ENCODE data around the gene AKAP6.

AKAP6 gene

DNA sequence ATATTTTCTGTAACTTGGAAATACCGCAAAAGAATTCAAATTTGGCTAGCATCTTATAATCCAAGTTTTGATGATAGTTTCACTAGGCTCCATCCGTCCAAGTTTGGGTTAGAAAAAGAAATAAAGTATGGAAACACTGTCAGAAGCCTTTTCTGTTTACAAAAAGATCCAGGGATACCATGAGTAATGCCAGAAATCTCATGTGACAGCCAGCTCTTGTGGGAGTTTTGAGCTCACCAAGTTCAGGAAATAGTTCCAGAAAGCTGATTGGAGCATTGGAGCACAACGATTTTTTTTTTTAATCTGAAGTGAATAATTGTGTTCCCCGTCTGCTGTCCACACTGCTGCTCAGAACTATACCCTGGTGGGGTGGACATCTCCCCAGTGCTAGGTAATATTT is 379.9 kb downstream of the AKAP6 start:
- no peak for DNase-seq (ENCODE audit: low read depth)

DNA sequence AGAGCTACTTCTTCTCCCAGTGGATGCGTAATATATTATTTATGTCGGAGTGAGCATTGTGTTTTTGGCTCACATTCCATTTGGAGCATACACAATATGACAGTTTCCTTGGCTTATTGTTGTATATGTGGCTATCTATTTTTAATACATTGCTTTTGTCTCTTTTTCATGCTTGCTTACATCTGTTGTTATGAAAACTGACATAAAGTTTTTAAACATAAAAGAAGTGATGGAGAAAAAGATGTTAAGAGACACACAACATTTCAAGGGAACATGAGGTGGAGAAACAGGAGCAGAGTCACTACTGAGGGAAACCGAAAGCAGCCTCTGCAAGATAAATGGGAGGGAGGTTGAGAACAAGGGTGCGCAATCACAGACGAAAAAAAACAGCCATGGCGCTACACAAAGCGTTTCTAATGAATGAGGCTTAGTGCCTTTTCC is 381.2 kb downstream of the AKAP6 start:
- DNase-seq (ENCODE audit: low read depth) = no peak

- no peak for DNase-seq (ENCODE audit: low read depth)
These were observed 381.9 kb downstream of the AKAP6 start for GRCh38 chr14:32710731-32711680.

DNA sequence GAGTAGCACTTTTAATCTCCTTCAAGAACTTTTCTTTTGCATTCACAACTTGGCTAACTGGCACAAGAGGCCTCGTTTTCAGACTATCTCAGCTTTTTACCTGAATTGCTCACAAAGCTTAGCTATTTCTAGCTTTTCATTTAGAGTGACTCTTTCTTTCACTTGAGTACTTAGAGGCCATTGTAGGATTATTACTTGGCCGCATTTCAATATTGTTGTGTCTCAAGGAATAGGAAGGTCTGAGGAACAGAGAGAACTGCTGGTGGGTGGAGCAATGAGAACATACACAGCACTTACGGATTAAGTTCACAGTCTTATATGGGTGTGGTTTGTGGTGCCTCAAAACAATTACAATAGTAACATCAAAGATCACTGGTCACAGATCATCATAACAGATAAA is 384.8 kb downstream of the AKAP6 start:
- no peak for DNase-seq (ENCODE audit: low read depth)

DNA sequence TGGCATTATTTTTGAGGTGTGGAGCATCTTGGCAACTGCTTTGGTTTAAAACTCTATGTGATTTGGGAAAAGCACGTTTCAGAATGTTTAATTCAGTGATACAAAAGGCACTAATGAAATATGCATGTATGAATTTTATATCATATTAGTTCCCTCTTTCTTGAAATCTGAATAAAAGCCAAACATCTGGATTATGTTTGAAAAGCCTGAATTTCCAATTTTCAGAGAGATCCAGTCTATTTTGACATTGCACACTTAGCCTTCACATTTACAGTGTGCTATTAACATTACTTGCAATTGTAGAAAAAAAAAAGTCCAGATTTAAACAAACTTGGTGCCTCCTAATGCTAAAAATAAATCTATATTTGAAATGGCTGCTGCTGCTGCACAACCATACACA is 390.5 kb downstream of the AKAP6 start:
- no peak for DNase-seq (ENCODE audit: low read depth)

DNA sequence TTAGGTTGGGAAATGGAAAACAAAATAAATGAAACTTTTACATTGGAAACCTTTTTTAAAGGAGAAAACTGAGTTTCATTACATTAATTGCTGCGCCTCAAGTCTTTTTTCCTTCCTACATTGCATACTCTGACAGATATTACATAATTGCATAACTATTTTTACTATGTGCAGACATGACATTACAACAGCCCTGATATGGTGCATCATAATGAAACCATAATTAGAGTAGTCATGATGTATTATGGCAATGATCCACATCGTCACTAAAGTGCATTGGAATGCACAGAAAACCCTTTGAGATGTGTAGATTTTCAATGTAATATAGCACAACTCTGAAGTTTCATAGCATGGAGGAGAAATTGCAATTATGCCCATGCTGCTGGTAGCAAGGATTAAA is 391.8 kb downstream of the AKAP6 start:
- DNase-seq (ENCODE audit: low read depth) = no peak

GRCh38 chr14:32722631-32723183 is 393.6 kb downstream of the AKAP6 start:
- DNase-seq (ENCODE audit: low read depth) = no peak

- no peak for DNase-seq (ENCODE audit: low read depth)
These were observed 395.9 kb downstream of the AKAP6 start for GRCh38 chr14:32724867-32725471.

DNA sequence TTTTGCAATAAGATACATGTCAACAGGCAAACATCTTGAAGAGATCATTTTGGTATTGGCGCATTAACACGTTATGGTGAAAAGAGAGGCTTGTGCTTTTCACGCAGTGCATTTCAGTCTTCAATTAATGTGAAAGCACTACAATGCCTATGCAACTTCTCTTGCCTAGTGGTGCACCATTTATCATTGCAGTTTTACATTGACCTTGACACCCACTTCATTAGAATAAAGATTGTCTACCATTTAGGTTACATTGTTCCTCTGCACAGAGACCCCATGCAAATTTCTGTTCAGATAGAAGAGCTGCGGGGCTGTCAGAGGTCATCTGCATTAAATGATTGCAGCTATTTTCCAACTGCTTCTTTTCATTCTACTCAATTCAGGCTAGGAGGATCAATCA is 397.4 kb downstream of the AKAP6 start:
- DNase-seq (ENCODE audit: low read depth) = no peak

DNA sequence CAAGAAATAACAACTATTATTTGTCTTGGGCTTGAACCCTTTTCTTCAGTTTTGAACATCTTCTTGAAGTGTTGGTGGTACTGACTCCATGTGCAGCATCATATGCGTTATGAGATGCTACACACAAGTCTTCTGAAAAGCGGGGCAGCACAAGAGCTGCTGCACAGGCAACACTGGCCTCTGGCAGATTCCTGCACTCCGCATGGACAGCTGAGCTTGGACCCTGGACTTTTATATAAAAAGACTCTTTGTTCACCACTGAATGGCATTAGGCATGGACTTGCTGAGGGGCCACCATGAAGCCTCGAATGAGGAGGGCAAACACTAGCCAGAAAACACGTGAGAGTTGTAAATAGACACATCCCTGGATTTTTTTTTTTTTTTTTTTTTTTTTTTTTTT is 398.7 kb downstream of the AKAP6 start:
- no peak for DNase-seq (ENCODE audit: low read depth)

DNA sequence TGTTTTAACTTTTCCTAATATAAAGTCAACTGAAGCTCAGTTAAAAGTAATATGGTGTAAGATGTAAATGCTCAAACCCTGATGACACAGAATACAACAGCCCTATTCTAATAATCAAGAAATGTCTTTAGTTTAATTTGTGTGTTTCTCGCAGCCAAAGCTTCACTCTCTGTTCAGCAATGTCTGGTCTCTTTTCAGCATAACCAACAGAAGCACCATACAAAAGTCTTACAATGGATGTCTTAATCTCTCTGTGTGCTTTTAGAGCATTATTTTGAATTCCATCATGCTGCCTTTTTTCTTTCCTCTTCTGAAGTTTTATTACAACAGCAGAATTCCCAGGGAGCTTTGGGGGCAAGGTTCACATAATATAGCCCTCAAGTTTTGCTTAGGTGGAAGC is 399.4 kb downstream of the AKAP6 start:
- DNase-seq (ENCODE audit: low read depth) = no peak

DNA sequence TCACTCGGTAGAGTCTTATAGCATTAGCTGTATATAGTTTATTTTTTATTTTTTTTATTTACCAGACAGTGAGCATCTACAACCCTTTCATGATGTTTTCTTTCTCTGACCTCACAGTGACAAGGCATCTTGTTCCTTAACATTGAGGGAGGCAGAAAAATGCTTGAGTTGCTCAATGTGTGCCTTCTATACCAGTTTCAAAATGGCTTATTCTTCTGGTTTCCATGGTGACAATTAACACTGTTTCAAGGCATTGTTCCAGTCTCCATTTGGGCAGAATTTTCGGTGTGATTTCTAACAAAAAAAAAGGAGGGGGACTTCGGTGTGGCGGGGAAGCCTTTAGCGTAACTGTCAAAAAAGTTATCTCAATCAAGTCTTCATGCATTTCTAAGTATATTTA is 399.9 kb downstream of the AKAP6 start:
- DNase-seq (ENCODE audit: low read depth) = no peak

GRCh38 chr14:32731249-32731648 is 402.2 kb downstream of the AKAP6 start:
- no peak for DNase-seq (ENCODE audit: low read depth)

GRCh38 chr14:32733015-32733414 is 403.9 kb downstream of the AKAP6 start:
- DNase-seq (ENCODE audit: low read depth) = no peak

DNA sequence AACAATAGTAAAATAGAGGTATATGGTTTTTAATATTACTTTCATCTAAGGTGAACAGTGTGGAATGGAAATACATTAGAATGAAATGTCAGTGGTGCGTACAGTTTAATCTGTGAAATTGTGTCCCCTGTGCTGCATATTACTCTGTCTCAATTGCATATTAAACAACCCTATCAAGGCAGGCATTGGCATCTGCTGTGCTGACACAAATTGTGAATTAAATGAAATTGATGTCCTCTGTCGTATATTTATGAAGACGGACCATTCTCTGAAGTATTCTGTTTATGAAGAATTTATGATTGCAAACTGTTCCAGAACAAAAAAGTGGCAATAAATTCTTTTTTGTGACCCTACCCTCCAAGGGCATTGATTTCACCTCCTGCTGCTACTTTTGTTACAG is 405.2 kb downstream of the AKAP6 start:
- DNase-seq (ENCODE audit: low read depth) = no peak

DNA sequence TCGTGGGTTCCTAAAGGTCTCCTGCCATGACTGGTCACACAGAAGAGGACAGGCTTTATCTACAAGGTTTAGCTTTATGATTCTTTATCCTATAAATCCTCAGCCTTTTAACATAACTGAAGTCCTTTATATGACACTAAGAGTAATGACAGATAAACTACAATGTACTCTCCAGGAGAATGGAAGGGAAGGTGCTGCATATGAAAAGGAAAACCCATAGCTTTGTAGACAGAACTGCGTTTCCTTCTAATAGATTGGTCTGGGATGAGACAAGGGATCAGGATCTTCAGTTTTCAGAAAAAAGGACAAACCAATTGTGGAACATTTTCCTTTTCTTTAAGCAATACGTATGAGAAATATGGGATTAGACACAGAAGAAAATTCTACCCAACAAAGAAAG is 408.5 kb downstream of the AKAP6 start:
- no peak for DNase-seq (ENCODE audit: low read depth)

DNA sequence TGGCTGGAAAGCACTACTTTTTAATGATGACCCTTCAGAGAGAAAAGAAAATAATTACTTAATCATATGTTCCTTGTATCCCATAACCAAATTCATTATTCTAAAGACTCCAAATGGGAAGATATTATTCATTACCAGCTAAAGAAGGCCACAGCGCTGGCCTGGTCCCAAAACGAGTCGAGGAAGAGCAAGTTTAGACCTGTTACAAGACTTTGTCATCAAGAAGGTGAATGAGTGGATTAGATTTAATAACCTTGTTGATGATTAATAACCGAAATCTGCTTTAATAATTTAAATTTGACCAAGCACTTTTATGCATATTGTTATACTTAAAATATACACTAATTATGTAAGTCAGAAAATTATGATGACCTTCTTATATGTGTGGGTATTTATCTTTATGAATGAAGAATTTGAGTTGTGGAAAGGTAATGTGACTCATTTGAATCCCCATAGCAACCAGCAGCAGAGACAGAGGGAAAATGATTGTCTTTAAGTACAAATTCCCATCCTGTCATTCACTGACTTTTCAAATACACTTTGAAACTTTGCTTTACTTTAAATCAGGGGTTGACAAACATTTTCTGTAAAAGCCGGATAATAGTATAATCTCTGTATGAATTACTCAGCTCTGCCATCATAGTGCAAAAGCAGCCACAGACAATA is 409.2 kb downstream of the AKAP6 start:
- no peak for DNase-seq (ENCODE audit: low read depth)

GRCh38 chr14:32744811-32745445 is 415.8 kb downstream of the AKAP6 start:
- DNase-seq (ENCODE audit: low read depth) = no peak

GRCh38 chr14:32754209-32754608 is 425.1 kb downstream of the AKAP6 start:
- no peak for DNase-seq (ENCODE audit: low read depth)

GRCh38 chr14:32756173-32756572 is 427.1 kb downstream of the AKAP6 start:
- no peak for DNase-seq (ENCODE audit: low read depth)

GRCh38 chr14:32756775-32757174 is 427.7 kb downstream of the AKAP6 start:
- DNase-seq (ENCODE audit: low read depth) = no peak

- no peak for DNase-seq (ENCODE audit: low read depth)
These were observed 428.5 kb downstream of the AKAP6 start for GRCh38 chr14:32757568-32757967.
